ENCODE results near the gene DDA1. TPM values are rescaled to one million over a fixed set of nuclear protein-coding genes. Genes with fewer than 3 reads are reported as not detected.

The DDA1 gene
- total and polyA plus RNA-seq, 2 of the 13 experiments (the other 11 are each of a cell fraction or from before 2014, with no cell fraction given): 24.5 to 26.0 TPM

- TF ChIP-seq NR3C1 (CRISPR knock-in tag; IDR thresholded peaks at IDR 0.05): no peak
- TF ChIP-seq, protein P1, sequence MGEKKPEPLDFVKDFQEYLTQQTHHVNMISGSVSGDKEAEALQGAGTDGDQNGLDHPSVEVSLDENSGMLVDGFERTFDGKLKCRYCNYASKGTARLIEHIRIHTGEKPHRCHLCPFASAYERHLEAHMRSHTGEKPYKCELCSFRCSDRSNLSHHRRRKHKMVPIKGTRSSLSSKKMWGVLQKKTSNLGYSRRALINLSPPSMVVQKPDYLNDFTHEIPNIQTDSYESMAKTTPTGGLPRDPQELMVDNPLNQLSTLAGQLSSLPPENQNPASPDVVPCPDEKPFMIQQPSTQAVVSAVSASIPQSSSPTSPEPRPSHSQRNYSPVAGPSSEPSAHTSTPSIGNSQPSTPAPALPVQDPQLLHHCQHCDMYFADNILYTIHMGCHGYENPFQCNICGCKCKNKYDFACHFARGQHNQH (CRISPR knock-in tag; IDR thresholded peaks at IDR 0.05): peak; percentile 58; the same call in 1 of the 2 replicates
- TF ChIP-seq, protein P2, sequence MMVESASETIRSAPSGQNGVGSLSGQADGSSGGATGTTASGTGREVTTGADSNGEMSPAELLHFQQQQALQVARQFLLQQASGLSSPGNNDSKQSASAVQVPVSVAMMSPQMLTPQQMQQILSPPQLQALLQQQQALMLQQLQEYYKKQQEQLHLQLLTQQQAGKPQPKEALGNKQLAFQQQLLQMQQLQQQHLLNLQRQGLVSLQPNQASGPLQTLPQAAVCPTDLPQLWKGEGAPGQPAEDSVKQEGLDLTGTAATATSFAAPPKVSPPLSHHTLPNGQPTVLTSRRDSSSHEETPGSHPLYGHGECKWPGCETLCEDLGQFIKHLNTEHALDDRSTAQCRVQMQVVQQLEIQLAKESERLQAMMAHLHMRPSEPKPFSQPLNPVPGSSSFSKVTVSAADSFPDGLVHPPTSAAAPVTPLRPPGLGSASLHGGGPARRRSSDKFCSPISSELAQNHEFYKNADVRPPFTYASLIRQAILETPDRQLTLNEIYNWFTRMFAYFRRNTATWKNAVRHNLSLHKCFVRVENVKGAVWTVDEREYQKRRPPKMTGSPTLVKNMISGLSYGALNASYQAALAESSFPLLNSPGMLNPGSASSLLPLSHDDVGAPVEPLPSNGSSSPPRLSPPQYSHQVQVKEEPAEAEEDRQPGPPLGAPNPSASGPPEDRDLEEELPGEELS (CRISPR knock-in tag; IDR thresholded peaks at IDR 0.05): 0 out of 2 replicates have a peak, but pooled peaks have one; percentile 13
- peak; percentile 84 for TF ChIP-seq ZBTB38 (CRISPR knock-in tag; IDR thresholded peaks at IDR 0.05)
- TF ChIP-seq ZHX1 (CRISPR knock-in tag; IDR thresholded peaks at IDR 0.05; ENCODE audit: low read depth): no peak
- no peak for TF ChIP-seq ZNF7 (CRISPR knock-in tag; IDR thresholded peaks at IDR 0.05)
- TF ChIP-seq, protein P3, sequence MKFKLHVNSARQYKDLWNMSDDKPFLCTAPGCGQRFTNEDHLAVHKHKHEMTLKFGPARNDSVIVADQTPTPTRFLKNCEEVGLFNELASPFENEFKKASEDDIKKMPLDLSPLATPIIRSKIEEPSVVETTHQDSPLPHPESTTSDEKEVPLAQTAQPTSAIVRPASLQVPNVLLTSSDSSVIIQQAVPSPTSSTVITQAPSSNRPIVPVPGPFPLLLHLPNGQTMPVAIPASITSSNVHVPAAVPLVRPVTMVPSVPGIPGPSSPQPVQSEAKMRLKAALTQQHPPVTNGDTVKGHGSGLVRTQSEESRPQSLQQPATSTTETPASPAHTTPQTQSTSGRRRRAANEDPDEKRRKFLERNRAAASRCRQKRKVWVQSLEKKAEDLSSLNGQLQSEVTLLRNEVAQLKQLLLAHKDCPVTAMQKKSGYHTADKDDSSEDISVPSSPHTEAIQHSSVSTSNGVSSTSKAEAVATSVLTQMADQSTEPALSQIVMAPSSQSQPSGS (CRISPR knock-in tag; IDR thresholded peaks at IDR 0.05): peak; percentile 37; the same call in 1 of the 2 replicates
- TF ChIP-seq SAFB2 (CRISPR knock-in tag; IDR thresholded peaks at IDR 0.05; ENCODE audit: borderline replicate concordance, low read depth): no peak; the same call in 1 of the 2 replicates
- peak; percentile 99 for TF ChIP-seq STAG1 (CRISPR knock-in tag; IDR thresholded peaks at IDR 0.05)
- TF ChIP-seq RCOR2 (CRISPR knock-in tag; IDR thresholded peaks at IDR 0.05): no peak
- TF ChIP-seq ZNF337 (CRISPR knock-in tag; IDR thresholded peaks at IDR 0.05; ENCODE audit: borderline replicate concordance, low read depth): no peak
- TF ChIP-seq HMG20B (CRISPR knock-in tag; conservative IDR thresholded peaks at IDR 0.05): no peak
- TF ChIP-seq ZNF230 (CRISPR knock-in tag; IDR thresholded peaks at IDR 0.05): 0 out of 2 replicates have a peak, but pooled peaks have one; percentile 55
- peak; percentile 78 for TF ChIP-seq CCDC6 (CRISPR knock-in tag; IDR thresholded peaks at IDR 0.05)
- TF ChIP-seq, protein P4, sequence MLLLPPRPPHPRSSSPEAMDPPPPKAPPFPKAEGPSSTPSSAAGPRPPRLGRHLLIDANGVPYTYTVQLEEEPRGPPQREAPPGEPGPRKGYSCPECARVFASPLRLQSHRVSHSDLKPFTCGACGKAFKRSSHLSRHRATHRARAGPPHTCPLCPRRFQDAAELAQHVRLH (CRISPR knock-in tag; IDR thresholded peaks at IDR 0.05; ENCODE audit: borderline replicate concordance, low read depth): peak; percentile 80; the same call in 1 of the 2 replicates
- 0 out of 2 replicates have a peak, but pooled peaks have one; percentile 53 for TF ChIP-seq HDAC2 (CRISPR knock-in tag; IDR thresholded peaks at IDR 0.05)
- no peak for TF ChIP-seq RFXAP (CRISPR knock-in tag; IDR thresholded peaks at IDR 0.05; ENCODE audit: borderline replicate concordance)
- TF ChIP-seq TOPORS (CRISPR knock-in tag; IDR thresholded peaks at IDR 0.05): no peak
- TF ChIP-seq ZNF547 (CRISPR knock-in tag; IDR thresholded peaks at IDR 0.05): no peak; the same call in 1 of the 2 replicates
- TF ChIP-seq FOXM1 (CRISPR knock-in tag; IDR thresholded peaks at IDR 0.05): no peak
- peak; percentile 83; the same call in 1 of the 2 replicates for TF ChIP-seq FOXC1 (CRISPR knock-in tag; IDR thresholded peaks at IDR 0.05; ENCODE audit: borderline replicate concordance)
- 0 out of 2 replicates have a peak, but pooled peaks have one; percentile 48 for TF ChIP-seq ZNF552 (CRISPR knock-in tag; IDR thresholded peaks at IDR 0.05; ENCODE audit: borderline replicate concordance)
- TF ChIP-seq ATRX (CRISPR knock-in tag; IDR thresholded peaks at IDR 0.05; ENCODE audit: borderline replicate concordance): no peak
These were observed 26.8 kb upstream of the DDA1 start (continued) for GRCh38 chr19:17282488-17283125.
